Activated CD4-positive, alpha-beta T cell treated with anti-CD3 and anti-CD28 coated beads, Interleukin-2, amount 50 U/mL, for 24 hours (primary cell): ENCODE results near the gene COL4A6.

Source experiments
- DNase-seq, 2 donors: peaks; one replicate each; pipeline ENCODE4 v3.0.0-alpha.2; 2020; ENCODE audit warnings: low read depth in 1 of 2, low spot score in 1 of 2

The COL4A6 gene

GRCh38 chrX:108217876-108218275 is 220.3 kb downstream of the COL4A6 start:
- no peak for DNase-seq

GRCh38 chrX:108216919-108217571 is 221.2 kb downstream of the COL4A6 start:
- DNase-seq: no peak

GRCh38 chrX:108216405-108216804 is 221.8 kb downstream of the COL4A6 start:
- DNase-seq: no peak

GRCh38 chrX:108211301-108211700 is 226.9 kb downstream of the COL4A6 start:
- no peak for DNase-seq

- DNase-seq: no peak
These were observed 229.1 kb downstream of the COL4A6 start for GRCh38 chrX:108209006-108209554.

- no peak for DNase-seq
These were observed 234.7 kb downstream of the COL4A6 start for GRCh38 chrX:108203540-108203939.

GRCh38 chrX:108199691-108200090 is 238.5 kb downstream of the COL4A6 start:
- no peak for DNase-seq

- DNase-seq: no peak
These were observed 239.2 kb downstream of the COL4A6 start for GRCh38 chrX:108199041-108199440.

GRCh38 chrX:108198420-108198819 is 239.8 kb downstream of the COL4A6 start:
- DNase-seq: no peak

GRCh38 chrX:108186811-108187210 is 251.4 kb downstream of the COL4A6 start:
- no peak for DNase-seq

GRCh38 chrX:108178143-108178498 is 260.1 kb downstream of the COL4A6 start:
- no peak for DNase-seq

- DNase-seq: no peak
These were observed 260.7 kb downstream of the COL4A6 start for GRCh38 chrX:108177351-108178142.

- DNase-seq: no peak
These were observed 264.3 kb downstream of the COL4A6 start for GRCh38 chrX:108173874-108174273.

GRCh38 chrX:108171671-108172070 is 266.6 kb downstream of the COL4A6 start:
- no peak for DNase-seq

- no peak for DNase-seq
These were observed 268.5 kb downstream of the COL4A6 start for GRCh38 chrX:108169768-108170167.

GRCh38 chrX:108168961-108169740 is 269.1 kb downstream of the COL4A6 start:
- DNase-seq: no peak

- no peak for DNase-seq
These were observed 270.9 kb downstream of the COL4A6 start for GRCh38 chrX:108167211-108167872.

- no peak for DNase-seq
These were observed 272.7 kb downstream of the COL4A6 start for GRCh38 chrX:108165383-108166111.

- DNase-seq: no peak
These were observed 274.7 kb downstream of the COL4A6 start for GRCh38 chrX:108163333-108164082.

GRCh38 chrX:108162265-108162664 is 276.0 kb downstream of the COL4A6 start:
- DNase-seq: no peak
